GM12873 (cell line): Measurements from ENCODE around the gene SCFD2.

ENCODE experiments used
- CTCF ChIP-seq: IDR thresholded peaks from 2 replicates; pipeline ENCODE4 v1.5.1; 2012; ENCODE audit warnings: low read depth, mild to moderate bottlenecking, moderate library complexity, low read length, control low read depth; ENCODE audit not compliant: insufficient read depth; ENCODE audit errors: missing control alignments

The SCFD2 gene

DNA sequence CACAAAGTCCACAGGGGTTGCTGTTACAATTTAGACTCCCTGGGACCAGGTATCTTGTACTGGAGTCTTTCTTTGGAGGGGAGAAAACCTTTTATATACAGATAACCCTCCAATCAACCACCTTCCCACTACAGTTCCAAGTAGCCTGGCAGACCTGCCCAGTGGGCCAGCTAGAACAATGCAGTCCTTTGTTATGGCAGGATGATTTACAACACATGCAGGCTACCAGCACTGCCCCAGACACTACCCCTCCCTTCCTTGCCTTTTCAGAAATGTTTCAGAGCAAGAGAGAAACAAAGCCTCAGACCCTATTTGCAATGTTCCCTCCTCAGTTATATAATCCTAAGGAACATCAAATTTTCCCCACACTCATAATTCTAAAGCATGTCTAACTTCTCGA lies 492.7 kb downstream of the SCFD2 start:
- no peak for TF ChIP-seq CTCF

DNA sequence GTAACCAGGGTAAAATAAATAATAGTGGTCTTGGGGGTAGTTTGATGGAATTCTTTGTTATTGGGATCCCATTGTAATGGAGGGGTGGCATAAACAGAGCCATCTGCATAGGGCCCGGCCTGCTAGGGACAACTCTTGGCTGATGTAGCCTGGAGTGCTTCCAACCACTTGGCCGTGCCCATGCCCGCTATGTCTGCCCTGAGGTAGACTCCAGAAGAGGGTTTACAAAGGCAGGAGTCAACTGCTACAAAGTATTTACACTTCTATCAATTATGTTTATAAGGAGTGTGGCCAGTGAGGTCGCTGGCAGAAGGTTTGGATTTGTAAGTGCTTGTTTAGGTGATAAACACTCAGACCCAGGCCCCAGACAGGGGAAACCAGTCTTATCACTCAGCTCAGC lies 495.6 kb downstream of the SCFD2 start:
- TF ChIP-seq CTCF: no peak

DNA sequence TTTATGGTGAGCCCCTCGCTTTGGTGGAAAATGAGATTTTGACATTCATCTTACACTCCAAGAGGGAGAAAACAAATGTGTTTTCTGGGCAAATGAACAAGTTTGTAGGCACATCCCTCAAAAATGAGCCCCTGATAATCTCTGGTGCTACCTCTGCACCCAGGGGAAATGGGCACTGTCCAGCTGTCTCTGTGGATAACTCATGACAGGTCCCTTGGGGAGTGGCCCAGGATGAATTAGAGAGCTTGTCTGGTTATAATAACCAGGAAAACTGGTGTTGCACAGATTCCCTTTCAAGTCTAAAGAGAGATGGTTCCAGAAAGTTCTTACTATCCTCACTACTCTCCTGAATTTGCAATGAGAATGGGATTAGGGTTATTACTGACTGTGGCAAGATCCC lies 496.2 kb downstream of the SCFD2 start:
- TF ChIP-seq CTCF: no peak

DNA sequence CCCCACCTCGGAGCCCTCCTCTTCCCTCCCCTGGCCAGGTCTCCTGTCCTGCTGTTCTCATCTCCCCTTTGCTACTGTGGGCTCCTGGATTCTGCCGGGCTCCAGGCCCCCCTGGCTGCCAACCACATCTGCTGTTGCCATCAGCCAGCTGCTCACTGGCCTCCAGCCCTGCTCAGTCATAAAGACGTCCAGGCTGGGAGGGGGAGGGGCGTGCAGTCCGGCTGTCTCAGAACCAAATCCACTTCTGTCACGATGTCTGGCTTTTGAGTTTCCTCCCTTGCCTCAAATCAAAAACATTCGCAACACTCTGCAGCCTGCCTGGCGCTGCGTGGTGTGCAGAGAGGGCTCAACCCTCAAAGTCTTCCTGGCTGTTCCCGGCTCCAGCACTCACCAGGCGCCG lies 496.7 kb downstream of the SCFD2 start:
- no peak for TF ChIP-seq CTCF

DNA sequence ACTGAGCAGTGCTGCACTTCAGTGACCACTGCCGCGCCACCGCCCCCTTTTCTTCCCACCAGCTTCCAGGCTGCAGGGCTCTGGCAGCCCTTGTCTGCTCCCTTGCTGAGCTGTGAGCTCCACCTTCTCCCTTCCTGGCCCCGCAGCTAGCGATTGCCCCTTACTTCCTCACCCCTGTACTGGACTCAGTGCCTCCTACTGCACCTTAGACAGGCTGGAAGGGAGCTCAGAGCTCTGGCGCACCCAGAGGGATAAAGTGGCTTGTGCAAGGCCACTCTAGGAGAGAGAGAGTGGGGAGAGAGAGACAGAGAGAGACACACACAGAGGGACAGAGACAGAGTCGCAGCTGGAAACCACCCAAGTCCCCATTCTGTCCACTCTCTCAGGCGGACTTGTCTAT lies 497.7 kb downstream of the SCFD2 start:
- no peak for TF ChIP-seq CTCF

DNA sequence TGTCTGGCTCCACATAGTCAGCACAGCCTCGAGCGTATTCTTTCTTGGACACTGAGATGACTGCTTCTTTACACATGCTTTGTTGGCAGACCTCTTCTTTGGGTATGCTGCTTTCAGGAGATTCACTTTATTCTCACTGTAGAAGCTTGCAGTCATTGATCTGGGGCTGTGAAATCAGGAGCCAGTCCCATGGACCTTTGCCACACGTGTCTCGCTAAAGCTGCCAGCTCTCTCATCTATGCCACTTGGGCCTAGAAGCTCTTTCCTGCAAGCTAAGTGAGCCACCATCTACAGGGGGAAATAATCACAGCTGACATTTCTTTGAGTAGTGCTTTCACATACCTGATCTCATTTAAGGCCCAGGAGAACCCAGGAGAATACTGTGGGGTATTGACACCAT lies 498.7 kb downstream of the SCFD2 start:
- no peak for TF ChIP-seq CTCF

DNA sequence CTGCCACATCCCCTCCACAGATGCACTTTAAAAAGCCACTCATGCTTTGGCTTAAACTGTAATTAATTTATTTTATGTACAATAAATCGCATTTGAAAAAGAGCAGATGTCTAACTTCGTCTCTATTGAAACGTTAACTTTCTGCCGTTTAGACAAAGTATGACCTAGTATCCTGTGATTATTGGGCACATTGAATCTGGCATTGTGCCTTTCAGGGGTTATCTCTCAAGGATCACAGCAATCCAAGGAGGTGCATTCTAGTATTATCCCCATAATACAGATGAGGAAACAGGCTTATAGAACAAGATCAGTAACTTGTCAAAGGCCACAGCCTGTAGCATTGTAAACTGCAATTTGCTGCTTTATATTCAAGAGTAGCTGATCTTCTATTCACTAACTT lies 499.1 kb downstream of the SCFD2 start:
- no peak for TF ChIP-seq CTCF

- TF ChIP-seq CTCF: no peak
Observed at GRCh38 chr4:52865300-52865699, 500.6 kb downstream of the SCFD2 start.
